SIG-M5 (cell line): ENCODE data around the gene ERVFRD-1.
"Not testable (repeated sequence)": the region's sequence is repeated elsewhere in the genome, so short reads cannot be mapped to it uniquely, and the experiment has no call there.

Source experiments
- DNase-seq: peaks from one replicate; lab custom pipeline; 2025; lab: John Stamatoyannopoulos, UW

Gene ERVFRD-1

GRCh38 chr6:11087141-11087812 is 24.2 kb downstream of the ERVFRD-1 start:
- not testable (repeated sequence) for DNase-seq

- no peak for DNase-seq
Observed at GRCh38 chr6:11085758-11086435, 25.6 kb downstream of the ERVFRD-1 start.

- no peak for DNase-seq
Observed at GRCh38 chr6:11083956-11084355, 27.6 kb downstream of the ERVFRD-1 start.

- DNase-seq = no peak
Observed at GRCh38 chr6:11083491-11083890, 28.0 kb downstream of the ERVFRD-1 start.

GRCh38 chr6:11080296-11080695 is 31.2 kb downstream of the ERVFRD-1 start:
- DNase-seq = no peak

GRCh38 chr6:11078266-11078665 is 33.3 kb downstream of the ERVFRD-1 start:
- DNase-seq = no peak

GRCh38 chr6:11076540-11076939 is 35.0 kb downstream of the ERVFRD-1 start:
- no peak for DNase-seq

GRCh38 chr6:11072101-11072500 is 39.4 kb downstream of the ERVFRD-1 start:
- no peak for DNase-seq

- DNase-seq = no peak
Observed at GRCh38 chr6:11069760-11070159, 41.8 kb downstream of the ERVFRD-1 start.

- DNase-seq = no peak
Observed at GRCh38 chr6:11067348-11067747, 44.2 kb downstream of the ERVFRD-1 start.

- no peak for DNase-seq
Observed at GRCh38 chr6:11066505-11067347, 44.8 kb downstream of the ERVFRD-1 start.

GRCh38 chr6:11065436-11066202 is 45.9 kb downstream of the ERVFRD-1 start:
- no peak for DNase-seq

GRCh38 chr6:11064836-11065235 is 46.7 kb downstream of the ERVFRD-1 start:
- no peak for DNase-seq

GRCh38 chr6:11062715-11063114 is 48.8 kb downstream of the ERVFRD-1 start:
- DNase-seq = no peak

GRCh38 chr6:11062083-11062482 is 49.4 kb downstream of the ERVFRD-1 start:
- DNase-seq = no peak

GRCh38 chr6:11058406-11058805 is 53.1 kb downstream of the ERVFRD-1 start:
- no peak for DNase-seq

GRCh38 chr6:11056871-11057270 is 54.7 kb downstream of the ERVFRD-1 start:
- no peak for DNase-seq

GRCh38 chr6:11055127-11055627 is 56.3 kb downstream of the ERVFRD-1 start:
- no peak for DNase-seq

GRCh38 chr6:11054722-11055121 is 56.8 kb downstream of the ERVFRD-1 start:
- DNase-seq = no peak

GRCh38 chr6:11053307-11053706 is 58.2 kb downstream of the ERVFRD-1 start:
- DNase-seq = no peak
